ENCODE measurements around the gene METTL22. TPM values are rescaled to one million over a fixed set of nuclear protein-coding genes. Genes with fewer than 3 reads are reported as not detected.

METTL22 gene
- total and polyA plus RNA-seq, 2 donors from 2014 or later = 12.0 to 26.2 TPM

DNA sequence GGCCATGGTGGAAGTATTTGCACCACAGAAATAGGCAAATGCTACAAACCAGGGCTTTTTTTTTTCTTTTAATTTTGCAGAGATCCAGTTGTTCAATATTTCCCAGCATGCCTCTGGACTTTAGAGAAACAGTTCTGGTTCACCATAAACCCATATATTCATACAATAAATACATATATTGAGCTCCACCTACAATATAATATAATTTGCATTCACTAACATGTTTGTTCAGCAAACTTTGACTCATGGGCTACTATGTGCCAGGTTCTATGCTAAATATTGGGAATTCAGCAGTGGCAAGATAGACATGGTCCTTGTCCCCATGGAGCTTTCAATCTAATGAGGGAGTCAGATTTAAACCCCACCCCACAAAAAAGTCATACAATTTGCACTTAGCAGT, 34.4 kb upstream of the METTL22 start:
- no peaks in the 10 kb centered on the region for H3K36me3 ChIP-seq (ENCODE audit: control insufficient read depth in 2 of 3, insufficient read depth in 3 of 3, low read length in 3 of 3)
- TF ChIP-seq, protein P1, sequence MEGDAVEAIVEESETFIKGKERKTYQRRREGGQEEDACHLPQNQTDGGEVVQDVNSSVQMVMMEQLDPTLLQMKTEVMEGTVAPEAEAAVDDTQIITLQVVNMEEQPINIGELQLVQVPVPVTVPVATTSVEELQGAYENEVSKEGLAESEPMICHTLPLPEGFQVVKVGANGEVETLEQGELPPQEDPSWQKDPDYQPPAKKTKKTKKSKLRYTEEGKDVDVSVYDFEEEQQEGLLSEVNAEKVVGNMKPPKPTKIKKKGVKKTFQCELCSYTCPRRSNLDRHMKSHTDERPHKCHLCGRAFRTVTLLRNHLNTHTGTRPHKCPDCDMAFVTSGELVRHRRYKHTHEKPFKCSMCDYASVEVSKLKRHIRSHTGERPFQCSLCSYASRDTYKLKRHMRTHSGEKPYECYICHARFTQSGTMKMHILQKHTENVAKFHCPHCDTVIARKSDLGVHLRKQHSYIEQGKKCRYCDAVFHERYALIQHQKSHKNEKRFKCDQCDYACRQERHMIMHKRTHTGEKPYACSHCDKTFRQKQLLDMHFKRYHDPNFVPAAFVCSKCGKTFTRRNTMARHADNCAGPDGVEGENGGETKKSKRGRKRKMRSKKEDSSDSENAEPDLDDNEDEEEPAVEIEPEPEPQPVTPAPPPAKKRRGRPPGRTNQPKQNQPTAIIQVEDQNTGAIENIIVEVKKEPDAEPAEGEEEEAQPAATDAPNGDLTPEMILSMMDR (IDR thresholded peaks at IDR 0.05; ENCODE audit: borderline replicate concordance, extremely low read depth, insufficient read depth) = no peak
- H3K27me3 ChIP-seq (ENCODE audit: control insufficient read depth, insufficient read depth, low read length) = peaks cover 19% of the 10 kb centered on the region
- H3K27ac ChIP-seq (ENCODE audit: low read depth in 2 of 2, low read length in 2 of 2) = no peak overlapping the region
- DNase-seq (no peak), FAIRE-seq (no peak)
- intact Hi-C loops (cut with DNase I) = no loop called here
- H3K4me1 ChIP-seq (ENCODE audit: control insufficient read depth in 2 of 3, insufficient read depth in 2 of 3, low read depth in 1 of 3, low read length in 3 of 3) = no peaks in the 10 kb centered on the region
- no peak overlapping the region for H3K4me3 ChIP-seq (ENCODE audit: low read length in 3 of 3)
- H3K9ac ChIP-seq (ENCODE audit: low read length in 3 of 3) = no peak overlapping the region
- peaks cover 0 to 2% (median 0%) of the 10 kb centered on the region in 3 donors for H3K9me3 ChIP-seq (ENCODE audit: control insufficient read depth in 2 of 3, insufficient read depth in 1 of 3, low read length in 3 of 3)

DNA sequence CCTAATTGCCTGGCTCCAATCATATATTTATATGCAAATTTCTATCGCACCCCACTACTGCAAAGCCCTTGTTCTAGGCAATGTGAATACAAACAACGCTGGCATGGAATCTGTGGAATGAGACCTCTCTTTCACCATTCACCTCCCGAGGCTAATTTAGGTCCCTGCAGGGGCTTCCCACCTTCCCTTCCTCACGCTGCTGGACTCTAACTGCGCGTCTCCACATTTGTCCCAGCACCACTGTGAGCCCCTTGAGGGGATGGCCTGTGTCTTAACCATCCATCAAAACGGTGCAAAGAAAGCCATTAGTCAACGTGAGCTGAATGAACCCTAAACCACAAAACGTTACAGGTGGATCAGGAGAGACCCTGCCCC, 32.8 kb upstream of the METTL22 start:
- DNase-seq (no peak), FAIRE-seq (no peak)
- no peak overlapping the region for H3K9ac ChIP-seq (ENCODE audit: low read length in 3 of 3)
- peaks cover 0 to 2% (median 0%) of the 10 kb centered on the region in 3 donors for H3K9me3 ChIP-seq (ENCODE audit: control insufficient read depth in 2 of 3, insufficient read depth in 1 of 3, low read length in 3 of 3)
- no peaks in the 10 kb centered on the region for H3K36me3 ChIP-seq (ENCODE audit: control insufficient read depth in 2 of 3, insufficient read depth in 3 of 3, low read length in 3 of 3)
- intact Hi-C loops (cut with DNase I) = no loop called here
- H3K4me3 ChIP-seq (ENCODE audit: low read length in 3 of 3) = no peak overlapping the region
- TF ChIP-seq, protein P1 (IDR thresholded peaks at IDR 0.05; ENCODE audit: borderline replicate concordance, extremely low read depth, insufficient read depth) = no peak
- no peak overlapping the region for H3K27ac ChIP-seq (ENCODE audit: low read depth in 2 of 2, low read length in 2 of 2)
- no peaks in the 10 kb centered on the region for H3K4me1 ChIP-seq (ENCODE audit: control insufficient read depth in 2 of 3, insufficient read depth in 2 of 3, low read depth in 1 of 3, low read length in 3 of 3)
- peaks cover 19% of the 10 kb centered on the region for H3K27me3 ChIP-seq (ENCODE audit: control insufficient read depth, insufficient read depth, low read length)

DNA sequence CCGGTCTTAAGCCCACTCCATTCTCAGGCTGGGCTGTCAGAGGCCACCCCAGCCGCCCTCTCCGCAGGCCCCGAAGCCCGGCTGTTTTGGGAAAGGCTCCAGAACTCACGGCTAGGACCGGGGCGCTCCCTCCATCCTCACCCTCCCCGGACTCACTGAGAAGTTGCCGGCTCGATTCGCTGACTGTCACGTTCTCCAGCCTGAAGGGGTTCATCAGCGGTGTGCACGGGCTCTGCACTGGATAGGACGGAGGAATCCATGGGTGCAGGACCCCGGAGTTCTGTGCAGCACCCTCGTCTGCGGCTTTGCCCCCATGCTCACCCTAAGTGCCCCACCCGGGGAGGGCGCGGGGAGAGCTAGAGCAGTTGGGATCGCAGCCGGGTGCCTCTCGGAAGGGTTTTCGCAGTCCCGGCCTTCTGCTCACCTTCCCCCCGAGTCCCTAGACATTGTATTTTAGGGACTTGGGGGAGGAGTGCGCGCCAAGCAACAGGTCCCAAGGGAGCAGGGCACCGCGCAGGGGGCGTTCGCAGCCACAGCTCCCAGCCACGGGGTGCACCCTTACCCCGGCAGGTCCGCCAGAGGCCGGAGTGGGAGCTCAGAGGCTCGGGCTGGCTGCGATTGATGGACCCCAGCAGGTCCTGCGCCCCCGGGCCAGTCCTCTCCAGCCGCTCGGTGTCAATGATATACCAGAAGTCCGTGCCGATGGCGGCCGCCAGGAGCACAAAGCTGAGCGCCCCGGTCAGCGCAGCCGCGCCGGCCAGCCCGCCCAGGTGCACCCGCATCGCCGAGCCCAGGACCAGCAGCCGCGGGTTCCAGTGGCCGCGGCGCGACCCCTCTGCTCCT, 32.2 kb upstream of the METTL22 start:
- H3K4me3 ChIP-seq (ENCODE audit: low read length in 3 of 3) = no peak overlapping the region
- H3K27ac ChIP-seq (ENCODE audit: low read depth in 2 of 2, low read length in 2 of 2) = no peak overlapping the region
- H3K9me3 ChIP-seq (ENCODE audit: control insufficient read depth in 2 of 3, insufficient read depth in 1 of 3, low read length in 3 of 3) = peaks cover 0 to 2% (median 0%) of the 10 kb centered on the region in 3 donors
- no peaks in the 10 kb centered on the region for H3K4me1 ChIP-seq (ENCODE audit: control insufficient read depth in 2 of 3, insufficient read depth in 2 of 3, low read depth in 1 of 3, low read length in 3 of 3)
- DNase-seq = peak in 2 of 5 donors; percentile 41 to 48
- no peak overlapping the region for H3K9ac ChIP-seq (ENCODE audit: low read length in 3 of 3)
- no peak for FAIRE-seq
- peaks cover 19% of the 10 kb centered on the region for H3K27me3 ChIP-seq (ENCODE audit: control insufficient read depth, insufficient read depth, low read length)
- intact Hi-C loops (cut with DNase I) = no loop called here
- H3K36me3 ChIP-seq (ENCODE audit: control insufficient read depth in 2 of 3, insufficient read depth in 3 of 3, low read length in 3 of 3) = no peaks in the 10 kb centered on the region
- TF ChIP-seq, protein P1 (IDR thresholded peaks at IDR 0.05; ENCODE audit: borderline replicate concordance, extremely low read depth, insufficient read depth) = no peak
